ENCODE measurements around the gene SPTSSA. TPM values are rescaled to one million over a fixed set of nuclear protein-coding genes. Genes with fewer than 3 reads are reported as not detected.

SPTSSA gene
- total RNA-seq, 1 experiment from 2014 or later = 24.5 TPM

DNA sequence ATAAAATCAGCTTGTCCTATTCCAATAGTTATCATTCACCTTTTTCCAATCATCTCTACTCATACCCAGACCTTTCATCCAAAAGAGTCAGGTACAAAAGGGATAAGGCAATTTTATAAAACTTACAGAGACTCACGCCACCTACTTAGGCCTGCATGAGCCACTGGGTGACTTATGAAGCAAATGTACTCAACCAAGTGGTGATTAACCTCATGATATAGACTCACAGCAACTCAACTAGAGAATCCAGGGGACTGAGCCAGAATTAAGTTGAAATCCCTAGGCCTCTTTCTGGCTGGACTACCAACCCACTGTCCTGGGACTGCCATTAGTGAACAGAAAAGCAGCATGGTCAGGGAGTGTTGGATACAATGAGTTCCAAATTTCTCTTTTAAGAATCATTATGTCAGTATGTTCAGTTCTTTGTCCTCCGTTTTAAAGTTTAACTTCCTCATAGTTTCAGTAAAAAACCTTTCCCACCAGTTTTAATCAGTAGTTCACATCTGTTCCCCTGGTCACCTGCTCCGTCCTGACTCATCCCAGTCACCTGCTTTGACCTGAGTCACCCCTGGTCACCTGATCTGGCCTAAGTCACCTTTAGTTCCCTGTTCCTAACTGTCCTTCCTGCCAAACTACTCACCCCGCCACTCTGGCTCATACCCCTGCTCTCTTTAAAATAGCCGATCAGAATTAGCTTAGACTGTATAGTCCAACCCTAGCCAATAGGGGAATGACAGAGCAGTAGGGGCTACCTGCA, 36.8 kb downstream of the SPTSSA start (continued):
- TF ChIP-seq, protein P1, sequence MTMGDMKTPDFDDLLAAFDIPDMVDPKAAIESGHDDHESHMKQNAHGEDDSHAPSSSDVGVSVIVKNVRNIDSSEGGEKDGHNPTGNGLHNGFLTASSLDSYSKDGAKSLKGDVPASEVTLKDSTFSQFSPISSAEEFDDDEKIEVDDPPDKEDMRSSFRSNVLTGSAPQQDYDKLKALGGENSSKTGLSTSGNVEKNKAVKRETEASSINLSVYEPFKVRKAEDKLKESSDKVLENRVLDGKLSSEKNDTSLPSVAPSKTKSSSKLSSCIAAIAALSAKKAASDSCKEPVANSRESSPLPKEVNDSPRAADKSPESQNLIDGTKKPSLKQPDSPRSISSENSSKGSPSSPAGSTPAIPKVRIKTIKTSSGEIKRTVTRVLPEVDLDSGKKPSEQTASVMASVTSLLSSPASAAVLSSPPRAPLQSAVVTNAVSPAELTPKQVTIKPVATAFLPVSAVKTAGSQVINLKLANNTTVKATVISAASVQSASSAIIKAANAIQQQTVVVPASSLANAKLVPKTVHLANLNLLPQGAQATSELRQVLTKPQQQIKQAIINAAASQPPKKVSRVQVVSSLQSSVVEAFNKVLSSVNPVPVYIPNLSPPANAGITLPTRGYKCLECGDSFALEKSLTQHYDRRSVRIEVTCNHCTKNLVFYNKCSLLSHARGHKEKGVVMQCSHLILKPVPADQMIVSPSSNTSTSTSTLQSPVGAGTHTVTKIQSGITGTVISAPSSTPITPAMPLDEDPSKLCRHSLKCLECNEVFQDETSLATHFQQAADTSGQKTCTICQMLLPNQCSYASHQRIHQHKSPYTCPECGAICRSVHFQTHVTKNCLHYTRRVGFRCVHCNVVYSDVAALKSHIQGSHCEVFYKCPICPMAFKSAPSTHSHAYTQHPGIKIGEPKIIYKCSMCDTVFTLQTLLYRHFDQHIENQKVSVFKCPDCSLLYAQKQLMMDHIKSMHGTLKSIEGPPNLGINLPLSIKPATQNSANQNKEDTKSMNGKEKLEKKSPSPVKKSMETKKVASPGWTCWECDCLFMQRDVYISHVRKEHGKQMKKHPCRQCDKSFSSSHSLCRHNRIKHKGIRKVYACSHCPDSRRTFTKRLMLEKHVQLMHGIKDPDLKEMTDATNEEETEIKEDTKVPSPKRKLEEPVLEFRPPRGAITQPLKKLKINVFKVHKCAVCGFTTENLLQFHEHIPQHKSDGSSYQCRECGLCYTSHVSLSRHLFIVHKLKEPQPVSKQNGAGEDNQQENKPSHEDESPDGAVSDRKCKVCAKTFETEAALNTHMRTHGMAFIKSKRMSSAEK (CRISPR knock-in tag; IDR thresholded peaks at IDR 0.05; ENCODE audit: borderline replicate concordance) = no peak
- TF ChIP-seq, protein P2, sequence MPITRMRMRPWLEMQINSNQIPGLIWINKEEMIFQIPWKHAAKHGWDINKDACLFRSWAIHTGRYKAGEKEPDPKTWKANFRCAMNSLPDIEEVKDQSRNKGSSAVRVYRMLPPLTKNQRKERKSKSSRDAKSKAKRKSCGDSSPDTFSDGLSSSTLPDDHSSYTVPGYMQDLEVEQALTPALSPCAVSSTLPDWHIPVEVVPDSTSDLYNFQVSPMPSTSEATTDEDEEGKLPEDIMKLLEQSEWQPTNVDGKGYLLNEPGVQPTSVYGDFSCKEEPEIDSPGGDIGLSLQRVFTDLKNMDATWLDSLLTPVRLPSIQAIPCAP (CRISPR knock-in tag; IDR thresholded peaks at IDR 0.05) = no peak
- TF ChIP-seq NFATC4 (CRISPR knock-in tag; IDR thresholded peaks at IDR 0.05) = no peak
- TF ChIP-seq CREM (CRISPR knock-in tag; IDR thresholded peaks at IDR 0.05) = no peak

DNA sequence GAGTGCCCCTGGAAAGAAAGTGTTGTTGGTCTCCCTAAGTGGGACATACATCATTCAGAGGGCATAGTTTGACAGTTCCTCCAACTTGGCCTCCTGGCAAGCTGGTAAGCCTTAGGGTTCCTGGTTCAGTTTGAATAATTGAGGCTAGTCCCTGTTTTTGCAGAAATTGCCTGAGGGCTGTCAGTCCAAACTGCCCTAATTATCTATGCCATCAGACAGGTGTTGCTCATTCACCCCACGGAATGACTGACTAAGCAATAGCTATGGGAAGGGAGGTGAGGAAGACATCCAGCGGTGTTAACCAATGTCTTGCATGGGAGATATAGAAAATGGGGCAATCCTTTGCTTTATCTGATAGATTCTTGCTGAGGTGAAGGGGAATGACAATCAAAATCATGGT, 37.6 kb downstream of the SPTSSA start:
- H3K27me3 Mint-ChIP-seq (ENCODE audit: low read depth) = no peaks in the 10 kb centered on the region
- H3K9me3 Mint-ChIP-seq = peaks cover 16% of the 10 kb centered on the region
- CTCF ChIA-PET = no interaction called here
- TF ChIP-seq RELA (CRISPR knock-in tag; IDR thresholded peaks at IDR 0.05; ENCODE audit: borderline replicate concordance) (no peak), ZNF671 (CRISPR knock-in tag; IDR thresholded peaks at IDR 0.05) (no peak), TP53 (CRISPR knock-in tag; IDR thresholded peaks at IDR 0.05) (no peak), FOXP1 (CRISPR knock-in tag; IDR thresholded peaks at IDR 0.05; ENCODE audit: borderline replicate concordance) (no peak), NR1H2 (CRISPR knock-in tag; IDR thresholded peaks at IDR 0.05) (no peak), NR3C1 (CRISPR knock-in tag; conservative IDR thresholded peaks at IDR 0.05; ENCODE audit: low read depth) (no peak)
- TF ChIP-seq, protein P3, sequence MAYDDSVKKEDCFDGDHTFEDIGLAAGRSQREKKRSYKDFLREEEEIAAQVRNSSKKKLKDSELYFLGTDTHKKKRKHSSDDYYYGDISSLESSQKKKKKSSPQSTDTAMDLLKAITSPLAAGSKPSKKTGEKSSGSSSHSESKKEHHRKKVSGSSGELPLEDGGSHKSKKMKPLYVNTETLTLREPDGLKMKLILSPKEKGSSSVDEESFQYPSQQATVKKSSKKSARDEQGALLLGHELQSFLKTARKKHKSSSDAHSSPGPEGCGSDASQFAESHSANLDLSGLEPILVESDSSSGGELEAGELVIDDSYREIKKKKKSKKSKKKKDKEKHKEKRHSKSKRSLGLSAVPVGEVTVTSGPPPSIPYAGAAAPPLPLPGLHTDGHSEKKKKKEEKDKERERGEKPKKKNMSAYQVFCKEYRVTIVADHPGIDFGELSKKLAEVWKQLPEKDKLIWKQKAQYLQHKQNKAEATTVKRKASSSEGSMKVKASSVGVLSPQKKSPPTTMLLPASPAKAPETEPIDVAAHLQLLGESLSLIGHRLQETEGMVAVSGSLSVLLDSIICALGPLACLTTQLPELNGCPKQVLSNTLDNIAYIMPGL (CRISPR knock-in tag; IDR thresholded peaks at IDR 0.05) = no peak
- TF ChIP-seq, protein P4, sequence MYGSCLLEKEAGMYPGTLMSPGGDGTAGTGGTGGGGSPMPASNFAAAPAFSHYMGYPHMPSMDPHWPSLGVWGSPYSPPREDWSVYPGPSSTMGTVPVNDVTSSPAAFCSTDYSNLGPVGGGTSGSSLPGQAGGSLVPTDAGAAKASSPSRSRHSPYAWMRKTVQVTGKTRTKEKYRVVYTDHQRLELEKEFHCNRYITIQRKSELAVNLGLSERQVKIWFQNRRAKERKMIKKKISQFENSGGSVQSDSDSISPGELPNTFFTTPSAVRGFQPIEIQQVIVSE (CRISPR knock-in tag; IDR thresholded peaks at IDR 0.05; ENCODE audit: borderline replicate concordance) = no peak
- ATAC-seq (no peak), DNase-seq (ENCODE audit: low spot score) (no peak)
- no peak overlapping the region for H3K4me3 Mint-ChIP-seq
- no peak overlapping the region for H3K27ac Mint-ChIP-seq
- POLR2A ChIA-PET = no interaction called here
- no peaks in the 10 kb centered on the region for H3K4me1 Mint-ChIP-seq
- H3K36me3 Mint-ChIP-seq = peaks cover 11% of the 10 kb centered on the region

DNA sequence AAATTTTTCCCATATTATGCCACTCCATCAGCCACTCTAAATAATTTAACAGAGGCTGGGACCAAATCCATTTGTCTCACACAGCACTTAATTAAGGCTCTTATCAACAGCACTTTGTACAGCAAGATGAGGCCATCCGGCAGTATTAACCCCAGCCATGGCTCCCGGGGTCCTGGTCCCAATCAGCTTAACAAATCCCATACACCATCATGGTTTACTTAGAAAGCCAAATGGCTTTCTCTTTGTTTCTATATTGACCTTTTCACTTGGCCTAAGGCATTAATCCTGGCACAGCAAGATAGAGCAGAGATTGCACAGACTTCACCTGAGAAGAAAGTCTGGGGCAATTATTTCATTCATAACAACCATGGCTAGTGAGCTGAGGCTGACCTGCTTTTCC, 38.6 kb downstream of the SPTSSA start:
- Mint-ChIP-seq H3K27me3 (ENCODE audit: low read depth) (no peaks in the 10 kb centered on the region), H3K4me3 (no peak overlapping the region), H3K36me3 (peaks cover 11% of the 10 kb centered on the region), H3K4me1 (no peaks in the 10 kb centered on the region), H3K9me3 (peaks cover 19% of the 10 kb centered on the region), H3K27ac (no peak overlapping the region)
- POLR2A ChIA-PET = no interaction called here
- no peak for DNase-seq (ENCODE audit: low spot score)
- CTCF ChIA-PET = interaction anchor here (1.0 kb wide), 1 partner anchor 28 kb away, joined by 4 read pairs; no protein-coding TSS in a partner anchor
- no peak for ATAC-seq
- TF ChIP-seq, protein P5, sequence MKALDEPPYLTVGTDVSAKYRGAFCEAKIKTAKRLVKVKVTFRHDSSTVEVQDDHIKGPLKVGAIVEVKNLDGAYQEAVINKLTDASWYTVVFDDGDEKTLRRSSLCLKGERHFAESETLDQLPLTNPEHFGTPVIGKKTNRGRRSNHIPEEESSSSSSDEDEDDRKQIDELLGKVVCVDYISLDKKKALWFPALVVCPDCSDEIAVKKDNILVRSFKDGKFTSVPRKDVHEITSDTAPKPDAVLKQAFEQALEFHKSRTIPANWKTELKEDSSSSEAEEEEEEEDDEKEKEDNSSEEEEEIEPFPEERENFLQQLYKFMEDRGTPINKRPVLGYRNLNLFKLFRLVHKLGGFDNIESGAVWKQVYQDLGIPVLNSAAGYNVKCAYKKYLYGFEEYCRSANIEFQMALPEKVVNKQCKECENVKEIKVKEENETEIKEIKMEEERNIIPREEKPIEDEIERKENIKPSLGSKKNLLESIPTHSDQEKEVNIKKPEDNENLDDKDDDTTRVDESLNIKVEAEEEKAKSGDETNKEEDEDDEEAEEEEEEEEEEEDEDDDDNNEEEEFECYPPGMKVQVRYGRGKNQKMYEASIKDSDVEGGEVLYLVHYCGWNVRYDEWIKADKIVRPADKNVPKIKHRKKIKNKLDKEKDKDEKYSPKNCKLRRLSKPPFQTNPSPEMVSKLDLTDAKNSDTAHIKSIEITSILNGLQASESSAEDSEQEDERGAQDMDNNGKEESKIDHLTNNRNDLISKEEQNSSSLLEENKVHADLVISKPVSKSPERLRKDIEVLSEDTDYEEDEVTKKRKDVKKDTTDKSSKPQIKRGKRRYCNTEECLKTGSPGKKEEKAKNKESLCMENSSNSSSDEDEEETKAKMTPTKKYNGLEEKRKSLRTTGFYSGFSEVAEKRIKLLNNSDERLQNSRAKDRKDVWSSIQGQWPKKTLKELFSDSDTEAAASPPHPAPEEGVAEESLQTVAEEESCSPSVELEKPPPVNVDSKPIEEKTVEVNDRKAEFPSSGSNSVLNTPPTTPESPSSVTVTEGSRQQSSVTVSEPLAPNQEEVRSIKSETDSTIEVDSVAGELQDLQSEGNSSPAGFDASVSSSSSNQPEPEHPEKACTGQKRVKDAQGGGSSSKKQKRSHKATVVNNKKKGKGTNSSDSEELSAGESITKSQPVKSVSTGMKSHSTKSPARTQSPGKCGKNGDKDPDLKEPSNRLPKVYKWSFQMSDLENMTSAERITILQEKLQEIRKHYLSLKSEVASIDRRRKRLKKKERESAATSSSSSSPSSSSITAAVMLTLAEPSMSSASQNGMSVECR (CRISPR knock-in tag; IDR thresholded peaks at IDR 0.05; ENCODE audit: borderline replicate concordance) = no peak
- TF ChIP-seq JAZF1 (CRISPR knock-in tag; IDR thresholded peaks at IDR 0.05) (no peak), FOXP1 (CRISPR knock-in tag; IDR thresholded peaks at IDR 0.05; ENCODE audit: borderline replicate concordance) (no peak), CREB1 (CRISPR knock-in tag; IDR thresholded peaks at IDR 0.05) (no peak), NR2C2 (CRISPR knock-in tag; IDR thresholded peaks at IDR 0.05) (no peak), GABPB1 (CRISPR knock-in tag; IDR thresholded peaks at IDR 0.05) (no peak)
- TF ChIP-seq, protein P6, sequence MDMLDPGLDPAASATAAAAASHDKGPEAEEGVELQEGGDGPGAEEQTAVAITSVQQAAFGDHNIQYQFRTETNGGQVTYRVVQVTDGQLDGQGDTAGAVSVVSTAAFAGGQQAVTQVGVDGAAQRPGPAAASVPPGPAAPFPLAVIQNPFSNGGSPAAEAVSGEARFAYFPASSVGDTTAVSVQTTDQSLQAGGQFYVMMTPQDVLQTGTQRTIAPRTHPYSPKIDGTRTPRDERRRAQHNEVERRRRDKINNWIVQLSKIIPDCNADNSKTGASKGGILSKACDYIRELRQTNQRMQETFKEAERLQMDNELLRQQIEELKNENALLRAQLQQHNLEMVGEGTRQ (CRISPR knock-in tag; IDR thresholded peaks at IDR 0.05) = no peak
- TF ChIP-seq, protein P7, sequence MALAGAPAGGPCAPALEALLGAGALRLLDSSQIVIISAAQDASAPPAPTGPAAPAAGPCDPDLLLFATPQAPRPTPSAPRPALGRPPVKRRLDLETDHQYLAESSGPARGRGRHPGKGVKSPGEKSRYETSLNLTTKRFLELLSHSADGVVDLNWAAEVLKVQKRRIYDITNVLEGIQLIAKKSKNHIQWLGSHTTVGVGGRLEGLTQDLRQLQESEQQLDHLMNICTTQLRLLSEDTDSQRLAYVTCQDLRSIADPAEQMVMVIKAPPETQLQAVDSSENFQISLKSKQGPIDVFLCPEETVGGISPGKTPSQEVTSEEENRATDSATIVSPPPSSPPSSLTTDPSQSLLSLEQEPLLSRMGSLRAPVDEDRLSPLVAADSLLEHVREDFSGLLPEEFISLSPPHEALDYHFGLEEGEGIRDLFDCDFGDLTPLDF (CRISPR knock-in tag; IDR thresholded peaks at IDR 0.05) = no peak
